IPS-20b (cell line): Measurements from ENCODE around the gene GPR84.

ENCODE experiments used
- H3K27ac ChIP-seq: one replicate; pipeline ENCODE4 v1.5.1; 2013; ENCODE audit warnings: low read length
- H3K27me3 ChIP-seq: 2 replicates; pipeline ENCODE4 v1.6.1; 2013; ENCODE audit warnings: mild to moderate bottlenecking, low read length, inconsistent platforms; ENCODE audit not compliant: insufficient read depth
- H3K36me3 ChIP-seq: 2 replicates; pipeline ENCODE4 v1.6.1; 2013; ENCODE audit warnings: low read depth, mild to moderate bottlenecking, inconsistent platforms, low read length, moderate library complexity; ENCODE audit not compliant: insufficient read depth
- H3K4me1 ChIP-seq: 2 replicates; pipeline ENCODE4 v1.6.1; 2013; ENCODE audit warnings: mild to moderate bottlenecking, control low read depth, inconsistent platforms, low read length, moderate library complexity; ENCODE audit not compliant: insufficient read depth
- H3K4me3 ChIP-seq: 2 replicates; pipeline ENCODE4 v1.5.1; 2013; ENCODE audit warnings: mild to moderate bottlenecking, low read length, inconsistent platforms
- H3K9ac ChIP-seq: 2 replicates; pipeline ENCODE4 v1.6.1; 2013; ENCODE audit warnings: low read depth, mild to moderate bottlenecking, inconsistent platforms, low read length, moderate library complexity
- H3K9me3 ChIP-seq: 2 replicates; pipeline ENCODE4 v1.6.1; 2013; ENCODE audit warnings: mild to moderate bottlenecking, low read depth, low read length, inconsistent platforms; ENCODE audit not compliant: insufficient read depth

GPR84 gene

GRCh38 chr12:54364413-54364812 lies at the start of gene GPR84:
TSS of gene GPR84 (minus strand) at chr12:54364486. CDS start at chr12:54363851, 635 bp downstream.
- Histone ChIP-seq H3K4me3 (no peak within 1 kb of the TSS), H3K9ac (no peak within 1 kb of the TSS), H3K27me3 (peaks cover 31% of the 10 kb centered on the region), H3K36me3 (no peaks in the 10 kb centered on the region), H3K27ac (no peak within 1 kb of the TSS), H3K9me3 (no peaks in the 10 kb centered on the region), H3K4me1 (peaks cover 6% of the 10 kb centered on the region; the same call in 1 of the 2 replicates)

- H3K27me3 ChIP-seq = peaks cover 21% of the 10 kb centered on the region
- 0 out of 2 replicates have a peak, but pooled peaks cover 4% of the 10 kb centered on the region for H3K36me3 ChIP-seq
- H3K9ac ChIP-seq = no peak overlapping the region
- no peak overlapping the region for H3K4me3 ChIP-seq
- no peaks in the 10 kb centered on the region for H3K9me3 ChIP-seq
- no peak overlapping the region for H3K27ac ChIP-seq
- peaks cover 13% of the 10 kb centered on the region; the same call in 1 of the 2 replicates for H3K4me1 ChIP-seq
These were observed 49.3 kb upstream of the GPR84 start for GRCh38 chr12:54413284-54414190.

- Histone ChIP-seq H3K27ac (no peak overlapping the region), H3K36me3 (peaks cover 6% of the 10 kb centered on the region; the same call in 1 of the 2 replicates), H3K4me1 (peaks cover 12% of the 10 kb centered on the region; the same call in 1 of the 2 replicates), H3K9me3 (no peaks in the 10 kb centered on the region), H3K4me3 (no peak overlapping the region), H3K9ac (no peak overlapping the region), H3K27me3 (peaks cover 13% of the 10 kb centered on the region)
These were observed 48.5 kb upstream of the GPR84 start for GRCh38 chr12:54412786-54413185.

- peaks cover 9% of the 10 kb centered on the region for H3K27me3 ChIP-seq
- H3K36me3 ChIP-seq = peaks cover 10% of the 10 kb centered on the region
- H3K9me3 ChIP-seq = no peaks in the 10 kb centered on the region
- no peak overlapping the region for H3K9ac ChIP-seq
- H3K27ac ChIP-seq = no peak overlapping the region
- H3K4me3 ChIP-seq = no peak overlapping the region
- peaks cover 7% of the 10 kb centered on the region; the same call in 1 of the 2 replicates for H3K4me1 ChIP-seq
These were observed 48.1 kb upstream of the GPR84 start for GRCh38 chr12:54412348-54412747.

- peaks cover 17% of the 10 kb centered on the region for H3K36me3 ChIP-seq
- H3K27me3 ChIP-seq = peaks cover 1% of the 10 kb centered on the region
- no peak overlapping the region for H3K9ac ChIP-seq
- H3K4me1 ChIP-seq = peaks cover 2% of the 10 kb centered on the region; the same call in 1 of the 2 replicates
- no peak overlapping the region for H3K4me3 ChIP-seq
- no peak overlapping the region for H3K27ac ChIP-seq
- no peaks in the 10 kb centered on the region for H3K9me3 ChIP-seq
These were observed 47.3 kb upstream of the GPR84 start for GRCh38 chr12:54411391-54412241.

GRCh38 chr12:54409267-54409666 lies 45.0 kb upstream of the GPR84 start:
- H3K4me1 ChIP-seq = peaks cover 2% of the 10 kb centered on the region; the same call in 1 of the 2 replicates
- no peaks in the 10 kb centered on the region for H3K27me3 ChIP-seq
- H3K9ac ChIP-seq = no peak overlapping the region
- H3K4me3 ChIP-seq = no peak overlapping the region
- H3K36me3 ChIP-seq = peaks cover 17% of the 10 kb centered on the region
- no peak overlapping the region for H3K27ac ChIP-seq
- no peaks in the 10 kb centered on the region for H3K9me3 ChIP-seq

- Histone ChIP-seq H3K9ac (no peak overlapping the region), H3K4me3 (no peak overlapping the region), H3K27me3 (no peaks in the 10 kb centered on the region), H3K27ac (no peak overlapping the region), H3K36me3 (peaks cover 31% of the 10 kb centered on the region), H3K9me3 (no peaks in the 10 kb centered on the region), H3K4me1 (peaks cover 2% of the 10 kb centered on the region; the same call in 1 of the 2 replicates)
These were observed 43.1 kb upstream of the GPR84 start for GRCh38 chr12:54407183-54407905.

GRCh38 chr12:54405573-54405972 lies 41.3 kb upstream of the GPR84 start:
- Histone ChIP-seq H3K4me1 (no peaks in the 10 kb centered on the region), H3K9ac (no peak overlapping the region), H3K4me3 (no peak overlapping the region), H3K9me3 (no peaks in the 10 kb centered on the region), H3K36me3 (peaks cover 43% of the 10 kb centered on the region), H3K27me3 (no peaks in the 10 kb centered on the region), H3K27ac (no peak overlapping the region)

- Histone ChIP-seq H3K27me3 (no peaks in the 10 kb centered on the region), H3K9me3 (no peaks in the 10 kb centered on the region), H3K4me3 (no peak overlapping the region), H3K9ac (no peak overlapping the region), H3K36me3 (peaks cover 47% of the 10 kb centered on the region), H3K4me1 (no peaks in the 10 kb centered on the region), H3K27ac (no peak overlapping the region)
These were observed 40.8 kb upstream of the GPR84 start for GRCh38 chr12:54405106-54405505.

- Histone ChIP-seq H3K9ac (no peak overlapping the region), H3K36me3 (peaks cover 50% of the 10 kb centered on the region)
These were observed 40.0 kb upstream of the GPR84 start for GRCh38 chr12:54404061-54405004.

More at GRCh38 chr12:54404061-54405004, 40.0 kb upstream of the GPR84 start:
- H3K27ac ChIP-seq = no peak overlapping the region
- no peak overlapping the region for H3K4me3 ChIP-seq
- no peaks in the 10 kb centered on the region for H3K4me1 ChIP-seq
- no peaks in the 10 kb centered on the region for H3K27me3 ChIP-seq
- H3K9me3 ChIP-seq = no peaks in the 10 kb centered on the region
